GM08714 (cell line): ENCODE results near the gene MOBP.

Source experiments
- H3K4me3 ChIP-seq: fragments of 200-500 bp; sonication (Bioruptor generic); 2 replicates; pipeline ENCODE4 v1.5.1; 2014; ENCODE audit warnings: mild to moderate bottlenecking, low read length, inconsistent platforms
- ZNF274 ChIP-seq: IDR thresholded peaks from 2 replicates; pipeline ENCODE4 v1.6.1; 2012; ENCODE audit warnings: mild to moderate bottlenecking, low read depth, low read length

Gene MOBP

DNA sequence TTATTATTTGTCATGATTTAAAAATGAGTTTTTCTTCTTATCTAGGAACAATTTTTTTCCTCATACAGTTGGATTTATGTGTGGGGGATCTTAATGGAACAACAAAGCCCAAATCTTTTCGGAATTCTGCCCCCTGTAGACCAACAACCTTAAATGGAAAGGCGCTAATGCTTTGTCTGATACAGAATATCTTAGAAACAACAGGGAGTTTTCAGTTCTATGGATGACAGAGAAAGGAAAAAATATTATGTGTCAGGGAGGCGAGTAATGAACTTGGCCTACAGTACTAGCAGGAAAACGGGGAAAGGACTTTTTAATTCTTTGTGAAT lies 592 bp downstream of the MOBP start:
- no peak overlapping the region for H3K4me3 ChIP-seq
- TF ChIP-seq ZNF274 = no peak

GRCh38 chr3:39469258-39469657 lies 1.8 kb downstream of the MOBP start:
- no peak overlapping the region for H3K4me3 ChIP-seq
- no peak for TF ChIP-seq ZNF274

DNA sequence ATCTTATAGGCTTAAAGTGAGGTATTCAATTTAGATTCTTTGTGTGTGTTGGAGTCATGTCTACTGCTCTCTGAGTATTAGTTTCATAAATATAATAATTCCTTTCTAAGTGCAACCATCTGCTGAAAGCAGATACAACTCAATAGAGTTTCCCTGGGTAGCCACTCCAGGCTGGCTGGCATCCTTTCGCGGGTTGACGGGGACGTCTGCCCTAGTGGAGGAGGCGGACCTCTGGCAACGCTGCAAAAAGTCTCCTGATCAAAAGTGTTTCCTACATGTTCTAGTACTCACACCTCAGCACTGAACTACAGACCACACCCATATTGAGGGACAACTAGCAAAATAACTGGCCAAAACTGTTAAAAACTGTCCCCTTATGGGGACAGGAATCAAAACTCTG lies 2.5 kb downstream of the MOBP start:
- no peak overlapping the region for H3K4me3 ChIP-seq
- TF ChIP-seq ZNF274 = no peak

- no peak for TF ChIP-seq ZNF274
- no peak overlapping the region for H3K4me3 ChIP-seq
Measured at GRCh38 chr3:39471652-39472051, 4.2 kb downstream of the MOBP start.

- no peak for TF ChIP-seq ZNF274
- H3K4me3 ChIP-seq = no peak overlapping the region
Measured at GRCh38 chr3:39473452-39474125, 6.1 kb downstream of the MOBP start.

- TF ChIP-seq ZNF274 = no peak
- no peak overlapping the region for H3K4me3 ChIP-seq
Measured at GRCh38 chr3:39474126-39474515, 6.6 kb downstream of the MOBP start.

DNA sequence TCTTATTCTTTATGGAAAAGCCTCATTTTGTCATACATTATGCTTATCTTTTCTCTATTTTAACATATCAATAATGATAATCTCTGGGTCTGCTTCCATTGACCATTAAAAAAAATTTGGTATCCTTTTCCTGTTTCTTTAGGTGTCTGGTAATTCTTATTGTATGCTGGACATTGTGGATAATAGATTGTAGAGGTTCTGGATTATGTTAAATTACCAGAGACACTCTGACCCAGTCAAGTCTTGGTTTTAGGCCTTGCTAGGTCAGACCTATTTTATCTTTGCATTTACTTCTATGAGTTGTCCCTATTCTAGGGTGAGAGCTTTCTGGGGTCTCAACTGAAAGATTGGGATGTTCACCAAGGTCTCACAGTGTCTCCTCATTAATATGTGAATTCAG lies 9.3 kb downstream of the MOBP start:
- TF ChIP-seq ZNF274 = no peak
- no peak overlapping the region for H3K4me3 ChIP-seq

DNA sequence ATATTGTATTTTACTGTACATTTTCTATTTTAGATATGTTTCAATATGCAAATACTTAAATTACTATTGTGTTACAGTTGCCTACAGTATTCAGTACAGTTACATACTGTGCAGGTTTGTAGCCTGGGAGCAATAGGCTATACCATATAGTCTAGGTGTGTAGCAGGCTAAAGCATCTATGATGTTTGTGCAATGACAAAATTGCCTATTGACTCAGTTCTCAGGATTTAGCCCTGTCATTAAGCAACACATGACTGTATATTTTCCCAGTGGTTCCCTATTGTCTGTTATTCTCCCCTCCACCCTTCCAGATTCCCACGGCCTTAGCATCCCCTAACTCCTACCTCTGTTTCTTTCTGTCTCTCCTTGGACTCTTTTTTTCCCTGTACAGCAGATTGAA lies 10.7 kb downstream of the MOBP start:
- no peak for TF ChIP-seq ZNF274
- H3K4me3 ChIP-seq = no peak overlapping the region

- no peak for TF ChIP-seq ZNF274
- H3K4me3 ChIP-seq = no peak overlapping the region
Measured at GRCh38 chr3:39479701-39480414, 12.4 kb downstream of the MOBP start.

GRCh38 chr3:39485547-39485946 lies 18.1 kb downstream of the MOBP start:
- no peak for TF ChIP-seq ZNF274
- H3K4me3 ChIP-seq = no peak overlapping the region

- no peak for TF ChIP-seq ZNF274
- H3K4me3 ChIP-seq = no peak overlapping the region
Measured at GRCh38 chr3:39491014-39491413, 23.5 kb downstream of the MOBP start.

- no peak for TF ChIP-seq ZNF274
- H3K4me3 ChIP-seq = no peak overlapping the region
Measured at GRCh38 chr3:39491733-39492350, 24.4 kb downstream of the MOBP start.

- no peak overlapping the region for H3K4me3 ChIP-seq
- no peak for TF ChIP-seq ZNF274
Measured at GRCh38 chr3:39494781-39495180, 27.3 kb downstream of the MOBP start.

DNA sequence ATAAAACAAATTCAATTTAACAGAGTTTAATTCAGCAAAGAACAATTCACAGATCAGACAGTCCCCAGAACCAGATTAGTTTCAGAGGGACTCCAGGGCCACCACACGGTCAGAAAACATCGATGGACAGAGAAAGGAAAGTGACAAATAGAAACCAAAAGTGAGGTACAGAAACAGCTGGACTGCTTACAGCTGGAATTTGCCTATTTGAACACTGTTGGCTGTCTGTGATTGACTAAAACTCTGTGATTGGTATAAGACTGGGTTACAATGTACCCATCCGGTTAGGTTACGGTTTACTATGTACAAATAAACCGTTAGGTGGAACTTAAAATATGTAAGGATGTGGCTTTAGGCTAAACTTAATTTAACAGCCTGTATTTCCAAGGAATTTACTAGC lies 30.3 kb downstream of the MOBP start:
- no peak overlapping the region for H3K4me3 ChIP-seq
- TF ChIP-seq ZNF274 = no peak

DNA sequence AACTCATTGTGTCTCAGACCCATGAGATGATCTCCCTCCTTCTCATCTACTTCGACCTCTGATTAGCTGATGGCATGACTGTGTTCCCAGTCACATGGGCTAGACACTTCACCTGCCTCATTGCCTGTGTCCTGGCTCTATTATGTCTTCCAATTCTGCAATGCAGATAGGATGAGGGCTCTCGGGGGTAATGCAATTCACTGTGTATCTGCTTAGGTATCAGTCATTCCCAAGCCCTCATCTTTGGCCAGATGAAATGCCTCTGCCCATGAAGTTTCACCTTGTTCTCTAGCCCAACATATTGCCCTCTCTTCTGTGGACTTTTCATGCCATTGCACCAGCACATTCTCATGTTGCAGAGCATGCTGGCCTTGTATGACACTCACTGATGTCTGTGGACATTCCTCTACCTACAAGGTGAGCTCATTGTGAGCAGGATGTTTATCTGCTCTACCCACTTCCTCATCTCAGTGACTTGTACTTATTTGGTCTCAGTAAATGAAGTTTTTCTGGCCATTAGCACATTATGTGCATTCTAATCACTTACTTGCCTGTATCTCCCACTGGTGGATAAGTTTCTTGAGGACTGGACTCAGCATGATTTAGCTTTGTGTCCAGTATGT lies 32.3 kb downstream of the MOBP start:
- TF ChIP-seq ZNF274 = no peak
- H3K4me3 ChIP-seq = no peak overlapping the region
